Psoas muscle (tissue), 8 donors: ENCODE measurements around the gene NEURL1. TPM values are rescaled to one million over a fixed set of nuclear protein-coding genes. Genes with fewer than 3 reads are reported as not detected.
A peak's percentile ranks its signal among the peaks of the same experiment; 100 is the strongest.

Experiments
- ATAC-seq, 4 donors: fragments of 200-7000 bp; cut with Tn5 transposase; one replicate each; pipeline ENCODE4 v1.9.1; 2020; ENCODE audit warnings: moderate library complexity in 3 of 4, mild to moderate bottlenecking in 2 of 4
- DNase-seq, 2 donors: peaks; one replicate each; pipeline ENCODE4 v3.0.0-alpha.2; 2020
- H3K27ac ChIP-seq: fragments of 200-600 bp; one replicate; pipeline ENCODE4 v1.8.0; 2022
- H3K27me3 ChIP-seq, 3 donors: fragments of 200-600 bp in 1 of 3; one replicate each; pipeline versions ENCODE4 v1.6.1 to v1.8.0; 2013 to 2022; ENCODE audit warnings: low read length in 2 of 3, mild to moderate bottlenecking in 2 of 3, moderate library complexity in 1 of 3; ENCODE audit not compliant: insufficient read depth in 3 of 3
- H3K36me3 ChIP-seq, 2 donors: fragments of 200-600 bp in 1 of 2; one replicate each; pipeline versions ENCODE4 v1.6.1 to v1.8.0; 2013 to 2022; ENCODE audit warnings: low read depth in 1 of 2, mild to moderate bottlenecking in 1 of 2, moderate library complexity in 1 of 2; ENCODE audit not compliant: insufficient read depth in 1 of 2
- H3K4me1 ChIP-seq: fragments of 200-600 bp; one replicate; pipeline ENCODE4 v1.8.0; 2022
- H3K4me3 ChIP-seq: fragments of 200-600 bp; one replicate; pipeline ENCODE4 v1.8.0; 2022; ENCODE audit warnings: mild to moderate bottlenecking
- H3K9me3 ChIP-seq: fragments of 200-600 bp; one replicate; pipeline ENCODE4 v1.8.0; 2022
- WGBS, 3 donors: extraction: QIAGEN DNeasy Blood & Tissue Kit; methylation state at CpG; one replicate each; pipeline versions ENCODE4 v1.1.6 to v1.1.7; 2013; 5-methylcytosine and 5-hydroxymethylcytosine counted together
- intact Hi-C, 2 donors: fragments of 100-400 bp; cut with DNase I; formaldehyde crosslinking; loops; one replicate each; pipeline versions ENCODE4 v1.11.0 to v1.14.2; 2022
- polyA plus RNA-seq, 3 donors: library from polyadenylated mRNA; stranded (reverse); fragments of 200-250 nt; gene quantifications; one replicate each; pipeline ENCODE4 v1.2.3, GENCODE V29; 2013
- total RNA-seq, 4 donors: library from RNA; stranded (reverse); fragmentation: NEBNext Ultra II Directional in 2 of 4; extraction: Animal tissue kit (Norgen Biotek cat#: 25700) in 2 of 4; gene quantifications; one replicate each; pipeline versions ENCODE4 v1.2.1 to v1.2.4, GENCODE V29; 2021 to 2023
- TF ChIP-seq, protein P1 (sequence below): fragments of 200-600 bp; IDR thresholded peaks from one replicate; pipeline ENCODE4 v1.8.0; 2022; ENCODE audit warnings: antibody characterized with exemption
- donor health status: healthy with polysubstance abuse.
- donor health status: DM: no; HTN: no; CAD: no; lungs with moderate emphysema.
- donor health status: Bipolar disorder and iron deficiency.
- donor health status: healthy.
- donor health status: DM: yes; HTN: yes; CAD: no.
- donor health status: DM: no; HTN: no; CAD: no.
- donor health status: DM: no; HTN: no; CAD: no.
- donor health status: DM: yes; HTN: yes; CAD: no.

NEURL1 gene
- total and polyA plus RNA-seq, 7 donors = 10.9 to 103 (median 66.6) TPM

DNA sequence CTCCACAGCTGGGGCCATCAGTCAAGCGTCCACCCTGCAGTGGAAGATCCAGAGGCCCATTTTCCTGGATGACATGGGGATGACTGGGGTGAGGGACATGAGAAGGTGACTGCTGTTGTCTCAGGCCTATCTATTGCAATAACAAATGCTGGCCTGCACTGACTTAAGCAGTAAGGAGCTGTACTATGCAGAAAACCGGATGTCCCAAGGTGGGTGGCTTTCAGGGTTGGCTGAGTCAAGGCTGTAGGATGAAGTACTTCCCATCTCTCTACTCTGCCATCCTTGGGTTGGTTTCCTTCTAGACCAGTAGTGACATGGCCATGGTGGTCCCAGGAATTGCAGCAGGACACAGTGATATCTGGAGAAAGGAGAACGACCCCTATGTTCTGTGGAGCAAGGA lies 48.1 kb downstream of the NEURL1 start:
- TF ChIP-seq, protein P1, sequence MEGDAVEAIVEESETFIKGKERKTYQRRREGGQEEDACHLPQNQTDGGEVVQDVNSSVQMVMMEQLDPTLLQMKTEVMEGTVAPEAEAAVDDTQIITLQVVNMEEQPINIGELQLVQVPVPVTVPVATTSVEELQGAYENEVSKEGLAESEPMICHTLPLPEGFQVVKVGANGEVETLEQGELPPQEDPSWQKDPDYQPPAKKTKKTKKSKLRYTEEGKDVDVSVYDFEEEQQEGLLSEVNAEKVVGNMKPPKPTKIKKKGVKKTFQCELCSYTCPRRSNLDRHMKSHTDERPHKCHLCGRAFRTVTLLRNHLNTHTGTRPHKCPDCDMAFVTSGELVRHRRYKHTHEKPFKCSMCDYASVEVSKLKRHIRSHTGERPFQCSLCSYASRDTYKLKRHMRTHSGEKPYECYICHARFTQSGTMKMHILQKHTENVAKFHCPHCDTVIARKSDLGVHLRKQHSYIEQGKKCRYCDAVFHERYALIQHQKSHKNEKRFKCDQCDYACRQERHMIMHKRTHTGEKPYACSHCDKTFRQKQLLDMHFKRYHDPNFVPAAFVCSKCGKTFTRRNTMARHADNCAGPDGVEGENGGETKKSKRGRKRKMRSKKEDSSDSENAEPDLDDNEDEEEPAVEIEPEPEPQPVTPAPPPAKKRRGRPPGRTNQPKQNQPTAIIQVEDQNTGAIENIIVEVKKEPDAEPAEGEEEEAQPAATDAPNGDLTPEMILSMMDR = no peak
- no peaks in the 10 kb centered on the region for H3K36me3 ChIP-seq
- WGBS, 3 donors = 92 to 94% (median 93%) methylated on average over 3 of the region's 3 CpGs
- no peak for DNase-seq
- H3K9me3 ChIP-seq = no peaks in the 10 kb centered on the region
- H3K4me1 ChIP-seq = peaks cover 16% of the 10 kb centered on the region
- H3K27ac ChIP-seq = no peak overlapping the region
- no peak for ATAC-seq
- intact Hi-C loops = no loop called here
- H3K4me3 ChIP-seq = no peak overlapping the region
- no peaks in the 10 kb centered on the region for H3K27me3 ChIP-seq

DNA sequence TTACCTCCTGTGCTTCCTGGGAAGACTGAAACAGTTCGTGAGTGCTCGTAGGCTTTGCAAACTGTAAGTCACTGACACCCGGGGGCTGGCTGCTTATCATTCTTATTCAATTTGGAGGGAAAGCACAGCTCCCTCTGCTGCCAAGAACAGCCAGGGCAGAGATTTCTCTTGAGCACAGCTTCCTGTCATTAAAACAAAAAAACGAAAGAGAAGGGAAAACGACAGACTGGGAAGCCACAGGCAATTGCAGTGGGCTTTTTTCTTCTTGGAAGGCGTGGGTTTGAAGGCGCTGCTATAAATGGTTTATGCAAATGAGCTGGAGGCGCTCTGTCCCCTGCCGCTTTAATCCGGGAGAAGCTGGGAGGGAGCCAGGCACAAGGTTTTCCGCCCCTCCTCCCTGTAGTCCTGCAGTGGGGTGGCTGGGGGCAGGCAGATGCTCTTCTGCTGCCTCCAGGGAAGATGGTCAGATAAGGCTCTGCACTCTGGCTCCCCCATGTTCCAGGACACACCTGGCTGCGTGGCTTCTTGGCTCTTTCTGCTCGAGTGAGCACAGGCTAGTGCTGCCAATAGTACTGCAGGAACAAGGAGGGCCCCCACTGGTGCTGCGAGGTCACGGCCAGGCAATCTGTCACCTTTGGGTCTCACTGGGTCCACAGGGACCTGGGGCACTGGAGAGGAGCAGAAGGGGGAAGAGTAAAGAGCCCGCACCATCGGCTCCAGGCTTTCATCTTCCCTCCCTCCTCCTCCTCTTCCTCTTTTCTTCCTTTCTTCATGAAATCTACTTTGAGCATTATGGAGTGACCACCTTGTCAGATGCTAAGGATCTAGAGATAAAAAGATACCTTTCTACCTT lies 49.5 kb downstream of the NEURL1 start:
- no peaks in the 10 kb centered on the region for H3K36me3 ChIP-seq
- 8 to 9% (median 8%) methylated on average over 17 of the region's 17 CpGs for WGBS, 3 donors
- no peaks in the 10 kb centered on the region for H3K27me3 ChIP-seq
- intact Hi-C loops = no loop called here
- no peaks in the 10 kb centered on the region for H3K9me3 ChIP-seq
- no peak for DNase-seq
- H3K4me3 ChIP-seq = peak overlapping the region; percentile 44
- peaks cover 26% of the 10 kb centered on the region for H3K4me1 ChIP-seq
- H3K27ac ChIP-seq = no peak overlapping the region
- TF ChIP-seq, protein P1 = peak; percentile 10
- peak in 3 of 4 donors; percentile 16 to 44 (median 20) for ATAC-seq

DNA sequence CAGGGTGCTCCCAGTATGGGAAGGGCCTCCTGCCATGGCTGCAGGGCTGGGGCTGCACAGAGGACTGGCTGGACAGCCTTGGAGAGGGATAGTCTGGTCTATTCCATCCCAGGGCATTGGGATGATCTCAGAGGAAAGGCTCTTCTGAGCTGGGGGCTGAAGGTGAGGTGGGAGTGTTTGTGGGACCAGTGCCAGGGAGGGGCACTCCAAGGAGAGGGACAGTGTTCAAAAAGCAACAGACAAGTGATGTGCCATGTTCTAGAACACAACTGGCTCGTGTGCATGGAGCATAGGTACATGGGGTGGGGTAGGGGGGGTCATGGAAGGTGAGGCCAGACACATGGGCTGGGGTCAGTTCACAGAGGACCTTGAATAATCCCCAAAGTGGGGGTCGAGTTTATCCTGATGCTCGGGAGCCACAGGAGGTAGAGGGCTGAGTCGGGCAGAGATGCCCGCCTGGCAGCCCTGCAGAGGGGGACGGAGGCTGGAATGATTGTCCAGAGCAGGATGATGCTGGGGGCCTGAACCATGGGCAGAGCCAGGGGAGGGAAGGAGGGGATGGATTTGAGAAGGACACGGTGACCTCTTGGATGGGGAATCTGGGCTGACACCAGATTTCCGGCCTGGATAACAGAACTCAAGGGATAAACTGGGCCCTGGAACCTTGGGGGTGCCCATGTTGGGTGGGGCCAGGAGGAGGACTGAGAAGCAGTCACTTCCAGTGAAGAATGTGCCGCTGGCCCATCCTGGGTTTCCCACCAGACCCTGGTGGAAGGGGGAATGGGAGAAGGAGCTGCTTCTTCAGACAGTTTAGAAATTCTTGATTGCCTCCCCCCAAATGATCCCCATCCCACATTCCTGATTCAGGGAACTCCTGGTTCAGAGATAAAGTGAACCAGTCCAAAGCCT lies 50.4 kb downstream of the NEURL1 start:
- ATAC-seq = no peak
- TF ChIP-seq, protein P1 = no peak
- Histone ChIP-seq H3K27ac (no peak overlapping the region), H3K4me1 (peaks cover 31% of the 10 kb centered on the region), H3K36me3 (no peaks in the 10 kb centered on the region), H3K4me3 (no peak overlapping the region), H3K27me3 (no peaks in the 10 kb centered on the region), H3K9me3 (no peaks in the 10 kb centered on the region)
- DNase-seq = no peak
- 87 to 91% (median 89%) methylated on average over 9 of the region's 9 CpGs for whole genome bisulfite sequencing, 3 donors
- intact Hi-C loops = no loop called here

DNA sequence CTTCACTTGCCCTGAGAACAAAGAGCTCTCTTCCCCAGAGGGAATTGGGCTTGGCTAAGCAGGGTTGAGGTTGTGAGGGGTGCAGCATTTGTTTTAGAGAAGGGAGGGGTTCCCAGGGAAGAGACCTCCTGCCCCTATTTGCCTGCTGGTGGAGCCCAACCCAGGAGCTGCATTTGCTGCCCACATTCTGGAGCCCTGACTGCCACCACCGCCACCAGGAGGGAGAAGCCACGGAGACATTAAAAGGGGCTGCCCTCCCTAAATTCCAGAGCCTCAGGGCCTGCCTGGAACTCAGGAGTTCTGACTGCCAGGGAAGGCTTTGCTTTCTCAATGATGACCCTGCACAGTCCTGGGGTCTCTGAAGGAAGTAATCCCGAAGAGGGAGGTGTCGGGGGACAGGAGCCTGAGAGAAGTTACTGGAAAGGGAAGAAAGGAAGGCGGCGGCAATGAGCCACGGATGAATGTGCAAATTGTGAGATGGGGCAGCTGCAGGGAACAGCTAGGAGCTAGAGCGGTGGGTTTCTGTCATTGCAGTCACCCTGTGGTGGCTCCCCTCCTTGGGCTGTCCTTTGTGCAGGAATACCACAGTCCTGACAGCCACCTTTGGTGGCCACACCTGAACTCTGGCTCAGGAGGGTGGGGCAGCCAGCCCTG lies 51.3 kb downstream of the NEURL1 start:
- Histone ChIP-seq H3K36me3 (no peaks in the 10 kb centered on the region), H3K27ac (no peak overlapping the region), H3K4me1 (peaks cover 41% of the 10 kb centered on the region), H3K4me3 (no peak overlapping the region), H3K27me3 (no peaks in the 10 kb centered on the region), H3K9me3 (no peaks in the 10 kb centered on the region)
- ATAC-seq = no peak
- TF ChIP-seq, protein P1 = no peak
- DNase-seq = no peak
- intact Hi-C loops = no loop called here
- WGBS, 3 donors = 92 to 95% (median 94%) methylated on average over 8 of the region's 8 CpGs
